ENCODE data around the gene CFAP161. TPM values are rescaled to one million over a fixed set of nuclear protein-coding genes. Genes with fewer than 3 reads are reported as not detected.
"Not testable (repeated sequence)": the region's sequence is repeated elsewhere in the genome, so short reads cannot be mapped to it uniquely, and the experiment has no call there.

The CFAP161 gene
- total RNA-seq, 1 donor from 2014 or later: not detected

- no peak for DNase-seq (ENCODE audit: low read depth, low spot score)
- no peak for TF ChIP-seq CTCF (conservative IDR thresholded peaks at IDR 0.05)
- no peak overlapping the region for H3K4me3 Mint-ChIP-seq
- no peak overlapping the region for H3K27ac Mint-ChIP-seq (ENCODE audit: unreplicated experiment)
- no peaks in the 10 kb centered on the region for H3K4me1 Mint-ChIP-seq
- H3K9me3 Mint-ChIP-seq: peaks cover 5% of the 10 kb centered on the region
- no peaks in the 10 kb centered on the region for H3K27me3 Mint-ChIP-seq (ENCODE audit: low read depth)
- no peaks in the 10 kb centered on the region for H3K36me3 Mint-ChIP-seq (ENCODE audit: low read depth)
Measured at GRCh38 chr15:81157939-81158223, 23.8 kb downstream of the CFAP161 start.

- H3K36me3 Mint-ChIP-seq (ENCODE audit: low read depth); DNase-seq (ENCODE audit: low read depth, low spot score); H3K4me1 Mint-ChIP-seq; H3K27ac Mint-ChIP-seq (ENCODE audit: unreplicated experiment); H3K9me3 Mint-ChIP-seq; H3K27me3 Mint-ChIP-seq (ENCODE audit: low read depth); H3K4me3 Mint-ChIP-seq: not testable (repeated sequence)
Measured at GRCh38 chr15:81158561-81158960, 24.5 kb downstream of the CFAP161 start.

GRCh38 chr15:81160312-81161159 is 26.5 kb downstream of the CFAP161 start:
- Mint-ChIP-seq H3K4me1 (no peaks in the 10 kb centered on the region), H3K27me3 (ENCODE audit: low read depth) (no peaks in the 10 kb centered on the region), H3K27ac (ENCODE audit: unreplicated experiment) (no peak overlapping the region), H3K4me3 (no peak overlapping the region), H3K36me3 (ENCODE audit: low read depth) (no peaks in the 10 kb centered on the region), H3K9me3 (peaks cover 5% of the 10 kb centered on the region)
- no peak for TF ChIP-seq CTCF (conservative IDR thresholded peaks at IDR 0.05)
- DNase-seq (ENCODE audit: low read depth, low spot score): no peak

- Mint-ChIP-seq H3K4me3 (no peak overlapping the region), H3K27ac (ENCODE audit: unreplicated experiment) (no peak overlapping the region), H3K36me3 (ENCODE audit: low read depth) (no peaks in the 10 kb centered on the region)
Measured at GRCh38 chr15:81161160-81161673, 27.1 kb downstream of the CFAP161 start.

GRCh38 chr15:81161851-81162250 is 27.8 kb downstream of the CFAP161 start:
- Mint-ChIP-seq H3K4me3 (no peak overlapping the region), H3K36me3 (ENCODE audit: low read depth) (no peaks in the 10 kb centered on the region), H3K27ac (ENCODE audit: unreplicated experiment) (no peak overlapping the region), H3K9me3 (peaks cover 5% of the 10 kb centered on the region), H3K4me1 (no peaks in the 10 kb centered on the region), H3K27me3 (ENCODE audit: low read depth) (no peaks in the 10 kb centered on the region)
- no peak for DNase-seq (ENCODE audit: low read depth, low spot score)
- TF ChIP-seq CTCF (conservative IDR thresholded peaks at IDR 0.05): no peak

More at GRCh38 chr15:81161160-81161673, 27.1 kb downstream of the CFAP161 start:
- DNase-seq (ENCODE audit: low read depth, low spot score): no peak
- Mint-ChIP-seq H3K9me3 (peaks cover 5% of the 10 kb centered on the region), H3K4me1 (no peaks in the 10 kb centered on the region), H3K27me3 (ENCODE audit: low read depth) (no peaks in the 10 kb centered on the region)
- TF ChIP-seq CTCF (conservative IDR thresholded peaks at IDR 0.05): no peak
